ENCODE results near the gene BMERB1.
"Not testable (repeated sequence)": the region's sequence is repeated elsewhere in the genome, so short reads cannot be mapped to it uniquely, and the experiment has no call there.

The BMERB1 gene

DNA sequence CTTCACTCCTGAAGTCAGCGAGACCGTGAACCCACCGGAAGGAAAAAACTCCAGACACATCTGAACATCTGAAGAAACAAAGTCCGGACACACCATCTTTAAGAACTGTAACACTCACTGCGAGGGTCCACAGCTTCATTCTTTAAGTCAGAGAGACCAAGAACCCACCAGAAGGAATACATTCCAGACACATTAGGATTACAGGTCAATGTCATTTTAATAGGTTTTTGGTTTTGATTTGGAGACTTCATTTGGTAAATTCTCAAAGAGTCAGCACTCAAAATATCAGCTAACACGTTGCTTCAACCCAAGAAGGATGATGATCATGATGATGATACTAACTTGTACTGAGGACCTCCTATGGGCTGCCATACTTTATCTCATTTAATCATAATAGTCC, 7.6 kb upstream of the BMERB1 start:
- no peak for DNase-seq

DNA sequence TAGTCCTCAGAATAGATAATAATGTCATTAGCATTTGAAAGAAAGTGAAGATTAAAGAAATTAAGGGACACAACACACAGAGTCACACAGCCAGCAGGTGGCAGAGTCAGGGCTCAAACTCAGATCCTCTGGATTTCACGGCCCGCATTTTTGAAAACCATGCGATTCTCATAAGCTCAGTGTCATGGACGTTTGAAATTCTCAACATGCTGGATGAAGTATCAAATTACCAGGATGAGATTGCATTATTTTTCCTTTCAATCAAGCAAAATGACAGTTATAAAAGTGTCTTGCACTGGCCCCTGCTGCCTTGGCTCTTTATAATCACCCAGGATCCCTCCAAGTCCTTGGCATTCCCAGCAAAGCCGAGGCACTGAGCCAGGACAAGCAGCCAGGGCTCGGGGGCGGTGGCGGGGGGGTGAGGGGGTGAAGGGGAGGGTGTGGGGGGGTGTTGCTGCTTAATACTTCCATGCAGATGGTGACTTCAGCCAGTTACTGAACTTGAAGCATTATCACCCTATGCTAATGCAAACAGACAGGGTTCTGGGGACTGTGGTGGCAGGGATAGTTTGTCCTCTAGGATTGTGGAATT, 6.6 kb upstream of the BMERB1 start:
- peak; percentile 71 for DNase-seq

DNA sequence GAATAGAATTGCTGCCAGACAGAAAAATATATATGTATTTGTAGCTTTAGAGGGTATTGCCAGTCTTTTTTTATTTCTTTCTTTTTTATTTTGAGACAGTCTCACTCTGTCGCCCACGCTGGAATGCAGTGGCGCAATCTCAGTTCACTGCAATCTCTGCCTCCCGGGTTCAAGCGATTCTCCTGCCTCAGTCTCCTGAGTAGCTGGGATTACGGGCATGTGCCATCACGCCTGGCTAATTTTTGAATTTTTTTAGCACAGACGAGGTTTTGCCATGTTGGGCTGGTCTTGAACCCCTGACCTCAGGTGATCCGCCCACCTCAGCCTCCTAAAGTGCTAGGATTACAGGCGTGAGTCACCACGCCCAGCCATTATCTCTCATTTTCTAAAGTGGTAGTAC, 3.5 kb upstream of the BMERB1 start:
- DNase-seq = not testable (repeated sequence)

DNA sequence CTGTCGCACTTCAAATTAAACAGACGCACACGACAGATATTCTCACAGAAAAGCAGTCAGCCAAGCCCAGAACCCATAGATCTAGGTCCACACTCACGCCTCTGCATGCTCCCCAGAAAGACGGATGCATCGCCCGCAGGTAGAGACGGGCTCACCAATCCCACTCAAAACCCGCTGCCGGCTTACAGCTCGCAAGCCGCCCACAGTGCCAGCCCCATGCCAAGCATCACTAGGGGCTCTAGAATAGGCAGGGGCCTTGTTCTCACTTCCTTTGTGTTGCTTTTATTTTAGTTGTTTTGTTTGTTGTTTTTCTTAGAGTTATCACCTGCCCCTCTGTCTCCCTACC, 336 bp upstream of the BMERB1 start:
- DNase-seq = no peak

DNA sequence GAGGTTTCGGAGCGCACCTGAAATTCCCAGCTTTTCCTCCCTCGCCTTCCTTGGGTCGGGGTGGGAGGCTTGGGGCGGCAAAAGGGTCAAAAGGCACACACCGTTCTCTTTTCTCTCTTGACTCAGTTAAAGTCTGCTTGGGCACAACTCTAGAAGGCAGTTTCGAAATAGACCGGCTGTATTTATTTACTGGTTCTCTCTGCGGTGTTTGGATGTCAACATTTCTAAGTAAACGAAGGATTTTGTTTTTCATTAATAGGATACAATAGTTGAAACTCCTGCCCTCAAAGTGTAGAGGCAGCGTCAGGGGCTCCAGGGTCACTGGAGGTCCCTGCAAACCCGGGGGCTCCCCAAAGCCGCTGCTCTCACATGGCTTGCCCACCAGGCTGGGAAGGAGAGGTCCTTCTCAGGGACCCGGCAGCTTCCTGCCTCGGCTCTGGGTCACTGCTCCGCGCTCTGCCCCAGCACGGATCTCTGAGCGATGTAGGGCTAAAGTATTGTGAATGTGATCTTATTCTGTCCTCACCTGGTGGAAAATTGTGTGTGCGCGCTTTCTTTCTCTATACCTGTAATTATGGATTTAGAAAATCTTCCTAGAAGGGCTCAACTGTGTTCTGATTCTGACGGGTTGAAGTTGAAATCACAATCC, 952 bp downstream of the BMERB1 start:
- DNase-seq = no peak

DNA sequence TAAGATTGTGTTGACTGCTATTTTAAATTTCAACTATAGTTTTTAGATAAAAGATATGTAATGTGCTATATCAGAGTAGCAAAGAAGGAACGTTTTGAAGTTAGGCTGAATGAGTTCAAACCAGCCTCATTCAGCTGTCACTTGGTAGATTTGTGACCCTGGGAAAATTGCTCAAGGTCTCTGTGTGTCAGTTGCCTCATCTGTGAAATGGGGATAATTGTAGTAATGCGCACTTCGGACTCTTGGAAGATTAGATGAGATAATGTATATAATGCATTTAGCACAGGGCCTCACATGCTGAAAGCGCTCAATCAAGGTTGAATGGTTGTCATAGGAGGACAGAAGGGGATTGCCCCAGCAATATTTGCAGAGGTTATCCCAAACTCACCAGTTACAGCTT, 4.7 kb downstream of the BMERB1 start:
- DNase-seq = no peak

DNA sequence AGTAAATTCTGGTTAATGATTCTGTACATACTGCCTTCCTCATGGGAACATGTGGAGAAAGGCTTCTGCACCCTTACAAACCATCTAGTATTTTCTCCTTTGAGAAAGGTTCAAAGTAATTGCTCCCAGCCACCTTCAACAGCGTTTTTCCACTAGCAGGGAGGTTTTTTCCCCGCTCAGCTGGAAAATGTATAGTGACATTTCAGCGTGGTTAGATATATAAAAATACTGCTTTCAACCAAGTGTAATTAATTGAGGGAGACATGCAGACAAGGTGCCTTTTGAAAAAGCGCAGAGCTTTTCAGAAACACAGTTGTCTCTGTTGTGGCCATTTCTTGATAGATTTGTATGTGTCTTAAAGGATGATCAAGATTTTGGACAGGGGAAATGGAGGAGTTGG, 5.1 kb downstream of the BMERB1 start:
- no peak for DNase-seq

DNA sequence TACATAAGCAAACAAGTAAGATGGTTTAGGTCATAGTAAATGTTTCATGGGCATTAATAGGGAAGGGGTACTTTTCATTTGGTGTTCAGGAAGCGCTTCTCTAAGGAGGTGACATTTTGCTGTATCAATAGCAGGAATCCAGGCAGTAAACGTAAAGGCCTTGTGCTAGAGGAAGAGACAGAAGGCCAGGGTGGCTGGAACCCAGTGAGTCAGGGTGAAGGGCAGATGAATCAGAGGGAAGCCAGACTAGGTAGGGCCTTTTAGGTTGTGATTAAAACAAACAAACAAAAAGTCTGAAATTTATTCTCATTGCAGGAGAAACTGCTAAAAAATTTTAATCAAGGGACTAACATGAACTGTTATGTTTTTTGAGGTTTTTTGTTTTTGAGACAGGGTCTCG, 6.5 kb downstream of the BMERB1 start:
- DNase-seq = no peak

DNA sequence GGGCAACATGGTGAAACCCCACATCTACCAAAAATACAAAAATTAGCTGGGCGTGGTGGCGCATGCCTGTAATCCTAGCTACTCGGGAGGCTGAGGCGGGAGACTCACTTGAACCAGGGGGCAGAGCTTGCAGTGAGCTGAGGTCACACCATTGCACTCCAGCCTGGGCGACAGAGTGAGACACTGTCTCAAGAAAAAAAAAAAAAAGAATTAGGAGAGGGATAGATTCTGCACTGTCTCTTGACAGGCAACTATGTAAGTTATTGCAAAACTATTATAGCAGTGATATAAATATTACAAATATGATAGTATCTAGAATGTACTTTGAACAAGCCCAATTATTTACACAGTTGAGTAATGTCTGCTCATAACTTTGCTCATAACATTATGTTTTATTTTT, 7.8 kb downstream of the BMERB1 start:
- DNase-seq = not testable (repeated sequence)

DNA sequence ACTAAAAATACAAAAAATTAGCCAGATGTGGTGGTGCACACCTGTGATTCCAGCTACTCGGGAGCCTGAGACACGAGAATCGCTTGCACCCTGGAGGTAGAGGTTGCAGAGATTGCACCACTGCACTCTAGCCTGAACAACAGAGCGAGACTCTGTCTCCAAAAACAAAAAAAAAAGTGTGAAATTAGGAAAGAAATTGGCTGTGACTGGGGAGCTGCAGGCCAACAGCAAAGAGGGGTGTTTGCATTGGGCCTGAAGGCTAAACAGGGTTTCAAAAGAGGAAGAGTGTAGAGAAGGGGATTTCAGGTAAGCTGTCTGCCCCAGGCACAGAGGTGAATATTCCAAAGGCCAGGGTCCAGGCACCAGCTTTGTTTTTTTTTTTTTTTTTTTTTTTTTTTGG, 9.4 kb downstream of the BMERB1 start:
- no peak for DNase-seq

DNA sequence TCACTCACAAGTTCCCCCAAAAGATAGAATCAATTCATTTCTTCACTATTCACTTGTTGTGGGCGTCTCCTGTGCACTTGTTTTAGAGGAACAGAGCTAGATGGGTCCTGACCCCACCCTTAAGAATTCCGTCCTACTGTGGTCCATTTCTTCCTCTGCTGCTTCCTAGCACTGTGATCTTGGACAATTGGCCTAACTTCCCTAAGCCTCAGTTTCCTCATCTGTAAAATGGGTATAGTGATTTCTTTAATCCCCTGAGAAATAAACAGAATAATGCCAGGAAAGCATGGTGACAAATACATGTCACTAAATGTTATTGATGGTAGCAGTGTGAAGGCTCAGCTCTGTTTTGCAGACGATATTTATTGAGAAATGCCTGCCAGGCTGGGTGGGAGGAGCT, 9.9 kb downstream of the BMERB1 start:
- no peak for DNase-seq

DNA sequence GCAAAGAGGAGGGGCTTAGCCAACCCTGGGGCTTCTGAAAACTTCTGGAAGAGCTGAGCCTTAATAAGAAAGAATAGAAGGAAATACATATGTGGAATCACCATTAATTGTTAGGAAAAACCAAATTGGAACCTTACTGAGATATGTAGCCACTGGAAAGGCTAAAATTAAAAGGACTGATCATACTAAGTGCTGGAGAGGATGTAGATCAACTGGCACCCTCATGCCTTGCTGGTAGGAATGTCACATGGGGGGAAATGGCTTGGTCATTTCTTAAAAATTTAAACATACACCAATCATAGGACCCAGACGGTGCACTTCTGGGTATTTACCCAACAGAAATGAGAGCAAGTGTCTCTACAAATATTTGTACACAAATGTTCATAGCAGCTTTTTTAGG, 11.1 kb downstream of the BMERB1 start:
- DNase-seq = no peak

DNA sequence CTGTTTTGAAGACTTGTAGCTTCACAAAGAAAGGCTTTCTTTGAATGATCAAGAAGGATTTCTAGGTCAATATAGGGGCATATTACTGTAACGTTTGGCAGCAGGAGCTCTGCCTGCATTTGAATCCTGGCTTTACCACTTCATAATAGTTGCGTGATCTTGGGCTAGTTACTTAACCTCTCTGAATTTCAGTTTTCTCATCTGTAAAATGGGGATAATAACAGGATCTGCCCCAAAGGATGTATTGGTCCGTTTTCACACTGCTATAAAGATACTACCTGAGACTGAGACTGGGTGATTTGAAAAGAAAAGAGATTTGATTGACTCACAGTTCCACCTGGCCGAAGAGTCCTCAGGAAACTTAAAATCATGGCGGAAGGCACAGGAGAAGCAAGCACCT, 12.5 kb downstream of the BMERB1 start:
- DNase-seq = no peak

DNA sequence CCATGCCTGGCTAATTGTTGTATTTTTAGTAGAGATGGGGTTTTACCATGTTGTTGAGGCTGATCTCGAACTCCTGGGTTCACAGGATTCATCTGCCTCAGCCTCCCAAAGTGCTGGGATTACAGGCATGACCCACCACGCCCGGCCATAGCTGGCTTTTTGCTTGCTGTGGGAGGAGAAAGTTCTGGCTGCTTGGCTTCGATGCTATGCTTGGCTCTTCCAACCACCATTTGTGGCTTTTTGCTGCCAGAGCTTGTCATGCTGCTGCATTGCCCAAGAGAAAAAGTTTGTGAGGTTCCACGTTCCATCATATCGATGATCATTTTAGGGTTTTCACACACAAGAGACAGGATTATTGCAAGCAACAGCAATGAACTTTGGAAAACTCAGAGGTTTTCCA, 16.2 kb downstream of the BMERB1 start:
- no peak for DNase-seq

DNA sequence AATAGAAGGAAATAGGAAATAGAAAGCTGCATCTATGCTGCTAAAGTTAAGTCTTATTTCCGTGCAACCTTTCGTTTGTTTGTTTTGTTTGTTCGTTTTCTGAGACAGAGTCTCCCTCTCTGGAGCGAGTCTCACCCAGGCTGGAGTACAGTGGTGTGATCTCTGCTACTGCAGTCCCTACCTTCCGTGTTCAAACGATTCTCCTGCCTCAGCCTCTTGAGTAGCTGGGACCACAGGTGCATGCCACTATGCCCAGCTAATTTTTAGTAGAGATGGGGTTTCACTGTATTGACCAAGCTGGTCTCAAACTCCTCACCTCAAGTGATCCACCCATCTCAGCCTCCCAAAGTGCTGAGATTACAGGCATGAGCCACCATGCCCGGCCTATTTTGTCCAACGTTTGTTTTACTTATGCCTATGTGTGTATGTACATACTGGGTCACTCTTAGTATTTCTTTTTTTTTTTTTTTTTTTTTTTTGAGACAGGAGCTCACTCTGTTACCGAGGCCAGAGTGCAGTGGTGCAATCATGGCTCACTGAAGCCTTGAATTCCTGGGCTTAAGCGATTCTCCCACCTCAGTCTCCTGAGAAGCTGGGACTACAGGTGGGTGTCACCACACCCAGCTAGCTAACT, 16.8 kb downstream of the BMERB1 start:
- no peak for DNase-seq

DNA sequence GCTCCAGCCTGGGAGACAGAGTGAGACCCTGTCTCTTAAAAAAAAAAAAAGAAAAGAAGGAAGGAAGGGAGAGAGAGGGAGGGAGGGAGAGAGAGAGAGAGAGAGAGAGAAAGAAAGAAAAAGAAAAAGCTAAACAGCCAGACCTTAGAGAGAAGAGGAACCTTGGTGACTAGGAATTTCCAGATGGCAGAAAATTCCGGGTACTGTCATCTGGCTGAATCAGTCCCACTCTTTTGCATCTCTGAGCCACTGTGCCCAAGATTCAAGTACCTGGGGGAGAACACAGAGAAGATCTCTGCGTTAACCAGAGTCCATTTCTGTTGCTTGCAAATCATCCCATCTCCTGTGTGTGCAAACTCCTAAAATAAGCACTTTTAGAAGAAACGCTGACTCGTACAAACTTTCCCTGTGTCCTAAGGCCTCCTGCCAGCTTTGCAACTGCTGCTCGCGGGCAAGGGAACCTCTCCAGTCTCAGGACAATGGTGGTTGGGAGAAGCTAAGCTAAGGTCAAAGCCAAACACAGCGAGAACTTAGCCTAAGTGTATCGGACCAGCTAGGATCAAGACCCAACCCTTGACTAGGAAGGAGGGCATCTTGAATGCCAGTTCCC, 18.0 kb downstream of the BMERB1 start:
- DNase-seq = no peak

DNA sequence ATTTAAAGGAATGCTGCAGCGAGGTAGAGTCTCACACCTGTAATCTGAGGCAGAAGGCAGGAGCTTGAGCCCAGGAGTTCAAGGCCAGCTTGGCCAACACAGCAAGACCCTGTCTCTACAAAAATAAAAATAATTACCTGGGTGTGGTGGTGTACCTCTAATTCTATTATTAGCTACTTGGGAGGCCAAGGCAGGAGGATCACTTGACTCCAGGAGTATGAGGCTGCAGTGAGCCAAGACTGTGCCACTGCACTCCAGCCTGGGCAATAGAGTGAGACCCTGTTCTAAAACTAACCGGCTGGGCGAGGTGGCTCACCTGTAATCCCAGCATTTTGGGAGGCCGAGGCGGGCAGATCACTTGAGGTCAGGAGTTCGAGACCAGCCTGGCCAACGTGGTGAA, 18.9 kb downstream of the BMERB1 start:
- not testable (repeated sequence) for DNase-seq

DNA sequence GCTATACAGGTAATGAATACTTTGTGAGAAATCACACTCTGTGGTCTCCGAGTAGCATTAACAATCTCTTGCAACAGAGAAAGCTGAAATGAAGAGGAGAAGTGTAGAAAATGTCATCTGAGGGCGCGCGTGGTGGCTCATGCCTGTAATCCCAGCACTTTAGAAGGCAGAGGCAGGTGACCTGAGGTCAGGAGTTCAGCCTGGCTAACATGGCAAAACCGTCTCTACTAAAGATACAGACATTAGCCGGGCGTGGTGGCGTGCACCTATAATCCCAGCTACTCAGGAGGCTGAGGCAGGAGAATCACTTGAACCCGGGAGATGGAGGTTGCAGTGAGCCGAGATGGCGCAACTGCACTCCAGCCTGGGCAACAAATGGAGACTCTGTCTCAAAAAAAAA, 20.5 kb downstream of the BMERB1 start:
- DNase-seq = not testable (repeated sequence)

DNA sequence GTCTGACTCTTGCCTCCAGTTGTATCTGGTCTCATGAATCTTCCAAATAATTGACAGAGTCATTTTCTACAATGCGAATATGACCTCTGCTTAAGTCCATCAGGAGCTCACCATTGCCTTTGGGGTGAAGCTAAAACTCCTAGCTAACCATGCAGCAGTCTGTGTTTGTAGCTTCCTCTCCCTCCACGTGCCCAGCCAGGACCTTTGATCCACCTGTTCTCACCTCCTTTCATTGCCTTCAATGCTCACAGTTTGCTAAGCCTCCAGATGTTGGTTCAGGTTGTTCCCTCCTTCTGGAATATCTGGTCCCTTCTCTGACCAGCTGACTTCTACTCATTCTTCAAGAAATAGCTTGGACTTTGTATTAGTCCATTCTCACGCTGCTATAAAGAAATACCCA, 23.0 kb downstream of the BMERB1 start:
- DNase-seq = no peak

DNA sequence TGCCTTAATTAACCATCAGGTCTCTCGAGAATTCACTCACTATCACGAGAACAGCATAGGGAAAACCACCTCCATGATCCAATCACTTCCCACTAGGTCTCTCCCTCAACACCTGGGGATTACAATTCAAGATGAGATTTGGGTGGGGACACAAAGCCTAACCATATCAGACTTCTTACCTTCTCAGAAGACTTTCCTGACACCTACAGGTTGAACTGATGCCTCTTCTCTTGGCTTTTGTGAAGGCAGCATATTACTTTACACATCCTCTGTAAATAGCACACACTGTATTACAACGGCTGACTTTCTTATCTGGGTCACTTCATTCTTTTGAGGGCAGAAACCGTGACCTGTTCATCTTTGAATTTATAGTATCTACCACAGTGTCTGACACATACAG, 23.6 kb downstream of the BMERB1 start:
- DNase-seq = no peak

DNA sequence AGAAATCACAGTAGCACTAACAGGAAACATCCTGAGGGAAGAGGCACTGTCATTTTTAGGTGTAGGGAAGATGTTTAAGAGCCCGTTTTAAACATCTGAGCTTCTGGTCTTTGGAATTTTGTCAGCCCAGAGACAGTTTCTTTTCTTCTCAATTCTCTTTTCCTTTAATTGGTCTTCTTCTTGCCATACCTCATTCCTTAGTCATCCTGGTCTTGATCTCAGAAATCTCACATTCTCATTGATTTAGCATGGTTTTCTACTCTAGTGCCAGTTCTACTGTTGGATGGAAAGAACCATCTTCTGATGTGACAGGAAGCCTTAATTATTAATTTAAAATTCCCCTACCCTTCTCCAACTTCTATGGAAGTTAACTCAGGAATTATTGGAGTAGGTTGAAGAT, 25.4 kb downstream of the BMERB1 start:
- DNase-seq = no peak

DNA sequence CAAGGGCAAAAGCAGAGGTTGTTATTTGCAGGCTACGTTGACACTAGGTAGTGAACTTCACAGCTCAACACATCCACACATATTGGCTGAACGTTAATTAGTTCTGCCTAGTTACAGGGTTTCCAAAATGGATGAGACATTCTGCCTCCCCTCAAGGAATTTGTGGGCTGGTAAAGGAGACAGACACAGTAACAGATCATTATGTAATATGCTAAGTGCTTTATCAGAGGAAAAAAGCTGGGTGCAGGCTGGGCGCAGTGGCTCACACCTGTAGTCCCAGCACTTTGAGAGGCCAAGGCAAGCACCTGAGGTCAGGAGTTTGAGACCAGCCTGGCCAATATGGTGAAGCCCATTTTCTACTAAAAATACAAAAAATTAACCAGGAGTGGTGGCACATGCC, 26.2 kb downstream of the BMERB1 start:
- DNase-seq = no peak

DNA sequence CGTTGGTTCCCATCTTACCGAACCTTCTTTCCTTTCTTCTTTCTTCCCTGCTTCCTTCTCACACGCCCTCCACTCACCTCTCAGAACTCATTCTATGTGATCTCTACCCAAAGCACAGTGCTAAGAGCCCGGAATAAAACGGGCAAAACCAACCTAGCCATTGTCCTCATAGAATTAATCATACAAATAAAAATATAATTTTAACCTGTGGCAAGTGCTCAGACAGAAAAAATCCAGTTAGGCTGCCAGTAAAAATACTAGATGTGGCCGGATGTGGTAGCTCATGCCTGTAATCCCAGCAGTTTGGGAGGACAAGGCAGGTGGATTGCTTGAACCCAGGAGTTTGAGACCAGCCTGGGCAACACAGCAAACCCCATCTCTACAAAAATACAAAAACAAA, 27.0 kb downstream of the BMERB1 start:
- no peak for DNase-seq

DNA sequence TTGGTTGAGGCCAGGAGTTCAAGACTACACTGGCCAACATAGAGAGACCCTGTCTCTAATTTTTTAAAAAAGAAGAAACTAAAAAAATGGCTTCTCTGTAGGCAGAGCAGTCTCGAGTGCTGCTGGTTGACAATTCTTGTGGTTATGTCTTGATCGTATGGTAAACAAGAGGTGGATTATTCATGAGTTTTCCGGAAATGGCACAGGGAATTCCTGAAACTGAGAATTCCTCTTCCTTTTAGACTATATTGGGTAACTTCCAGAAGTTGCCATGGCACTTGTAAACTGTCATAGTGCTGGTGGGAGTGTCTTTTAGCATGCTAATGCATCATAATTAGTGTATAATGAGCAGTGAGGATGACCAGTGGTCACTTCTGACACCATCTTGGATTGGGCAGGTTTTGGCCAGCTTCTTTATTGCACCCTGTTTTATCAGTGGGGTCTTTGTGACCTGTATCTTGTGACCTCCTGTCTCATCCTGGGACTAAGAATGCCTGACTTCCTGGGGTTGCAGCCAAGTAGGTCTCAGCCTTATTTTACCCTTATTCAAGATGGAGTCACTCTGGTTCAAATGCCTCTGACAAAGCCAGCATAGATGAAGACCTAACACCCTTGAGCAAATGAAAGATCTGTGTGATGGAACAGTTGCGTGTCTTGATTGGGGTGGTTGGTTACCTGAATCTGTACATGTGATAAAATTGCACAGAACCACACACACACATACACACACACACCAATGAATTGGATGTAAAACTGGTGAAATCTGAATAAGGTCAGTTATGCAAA, 30.2 kb downstream of the BMERB1 start:
- DNase-seq = no peak

Data from left hindlimb (tissue), 1 donor.